GM19438 (cell line): ENCODE data around the gene PLEKHA4.

Source experiments
- ATAC-seq: cut with Tn5 transposase; IDR thresholded peaks from one replicate; pipeline ENCODE4 v1.9.1; 2021; ENCODE audit warnings: low read depth; ENCODE audit not compliant: unreplicated experiment

PLEKHA4 gene

DNA sequence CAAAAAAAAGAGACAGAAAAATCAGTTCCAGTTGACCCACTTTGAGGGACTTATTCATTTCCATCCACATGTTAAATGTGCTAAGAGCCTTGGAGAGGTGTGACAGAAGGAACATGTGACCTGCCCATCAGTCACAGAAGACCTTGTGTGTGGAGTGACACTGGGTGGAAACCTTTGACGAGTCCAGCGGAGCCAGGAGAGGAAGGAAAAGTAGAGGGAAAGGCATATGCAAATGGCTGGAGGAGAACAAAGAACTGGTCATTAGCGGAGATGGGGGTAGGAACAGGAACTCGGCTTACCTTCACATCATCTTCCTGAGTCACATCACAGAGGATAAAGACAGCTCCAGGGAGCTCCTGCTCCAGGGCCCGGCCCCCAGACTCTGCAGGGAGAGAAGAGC, 34.4 kb downstream of the PLEKHA4 start:
- ATAC-seq, result no peak

- no peak for ATAC-seq
Observed at GRCh38 chr19:48833049-48833448, 35.4 kb downstream of the PLEKHA4 start.

GRCh38 chr19:48830965-48831364, 37.5 kb downstream of the PLEKHA4 start:
- no peak for ATAC-seq

- no peak for ATAC-seq
Observed at GRCh38 chr19:48830088-48830487, 38.3 kb downstream of the PLEKHA4 start.

DNA sequence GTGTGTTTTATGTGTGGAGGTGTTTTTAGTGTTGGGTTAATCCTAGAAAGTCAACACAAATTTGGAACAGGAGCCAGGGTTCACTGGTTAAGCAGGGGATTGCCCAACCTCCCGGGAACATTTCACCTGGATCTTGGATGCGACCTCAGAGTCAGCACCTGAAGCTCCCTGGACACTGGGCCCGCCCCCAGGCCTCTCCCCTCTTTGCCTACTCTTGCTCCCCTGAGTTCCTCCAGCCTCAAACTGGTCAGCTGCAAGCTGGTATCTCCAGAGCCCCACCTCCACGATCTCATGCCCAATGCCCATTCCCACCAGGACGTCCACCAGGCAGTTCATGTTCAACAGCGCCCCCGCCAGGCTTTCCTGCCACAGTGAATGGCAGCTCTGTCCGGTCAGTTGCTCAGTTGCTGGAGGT, 41.8 kb downstream of the PLEKHA4 start:
- no peak for ATAC-seq

GRCh38 chr19:48822514-48822913, 45.9 kb downstream of the PLEKHA4 start:
- no peak for ATAC-seq

- no peak for ATAC-seq
Observed at GRCh38 chr19:48821633-48822032, 46.8 kb downstream of the PLEKHA4 start.

DNA sequence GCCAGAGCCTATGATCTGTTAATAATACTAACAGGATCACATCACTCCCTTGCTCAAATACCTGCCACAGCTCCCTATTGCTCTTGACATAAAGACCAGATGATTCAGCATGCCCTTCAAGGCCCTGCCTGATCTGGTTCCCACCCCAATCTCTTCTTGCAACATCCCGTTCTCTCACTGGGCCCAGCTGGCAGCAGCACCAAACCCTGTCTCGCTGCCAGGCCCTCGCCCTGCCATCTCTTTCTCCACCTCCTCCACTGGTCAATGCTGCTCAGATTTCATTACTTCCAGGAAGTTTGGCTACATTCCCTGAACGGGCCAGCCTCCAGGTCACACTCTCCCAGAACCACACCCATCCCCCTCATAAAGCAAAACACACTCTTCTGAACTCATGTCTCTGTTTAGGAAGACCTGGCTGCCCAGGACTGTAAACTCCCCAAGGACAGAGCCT, 49.0 kb downstream of the PLEKHA4 start:
- ATAC-seq, result no peak

GRCh38 chr19:48818234-48818820, 50.1 kb downstream of the PLEKHA4 start:
- ATAC-seq, result no peak

GRCh38 chr19:48817585-48818124, 50.8 kb downstream of the PLEKHA4 start:
- ATAC-seq, result no peak

DNA sequence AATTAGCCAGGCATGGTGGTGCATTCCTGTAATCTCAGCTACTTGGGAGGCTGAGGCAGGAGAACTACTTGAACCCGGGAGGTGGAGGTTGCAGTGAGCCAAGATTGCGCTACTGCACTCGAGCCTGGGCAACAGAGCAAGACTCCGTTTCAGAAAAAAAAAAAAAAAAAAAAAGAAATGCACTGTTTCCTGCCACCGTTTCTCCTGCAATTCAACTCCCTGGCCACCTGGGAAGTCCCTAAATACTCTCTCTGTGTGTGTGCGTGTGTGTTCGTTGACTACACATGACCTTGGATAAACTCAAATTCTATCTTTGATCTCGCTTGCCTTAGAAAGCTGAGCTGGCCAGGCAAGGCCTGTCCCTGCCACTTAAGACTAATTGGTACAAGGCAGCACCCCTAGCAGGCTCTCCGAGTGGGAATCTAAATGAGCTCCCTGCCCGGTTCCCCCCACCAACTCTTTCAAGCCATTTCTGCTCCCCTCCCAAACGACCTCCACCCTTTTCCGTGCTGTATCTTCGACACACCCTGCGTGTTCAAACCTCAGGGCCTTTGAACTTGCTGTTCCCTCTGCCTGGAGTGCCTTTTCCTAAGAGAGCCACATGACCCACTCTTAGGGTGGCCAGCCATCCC, 52.4 kb downstream of the PLEKHA4 start:
- no peak for ATAC-seq

DNA sequence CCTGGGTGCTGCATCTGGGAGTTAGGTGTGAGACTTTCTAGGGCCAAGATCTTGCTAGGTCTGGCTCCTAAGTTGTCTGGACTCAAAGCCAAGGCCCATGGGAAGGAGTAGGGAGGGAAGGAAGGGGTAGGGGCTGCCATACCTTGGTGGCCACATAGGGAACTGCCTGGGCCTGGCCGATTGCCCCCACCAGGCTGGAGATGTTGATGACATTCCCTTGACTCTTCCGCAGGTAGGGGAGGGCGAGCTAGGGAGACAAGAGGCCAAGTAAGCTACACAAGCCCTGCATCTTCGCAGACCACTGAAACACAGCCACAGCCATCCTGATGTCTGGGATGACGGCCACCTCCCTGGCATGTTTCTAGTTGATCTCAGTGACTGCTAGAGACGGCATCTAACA, 53.5 kb downstream of the PLEKHA4 start:
- no peak for ATAC-seq

DNA sequence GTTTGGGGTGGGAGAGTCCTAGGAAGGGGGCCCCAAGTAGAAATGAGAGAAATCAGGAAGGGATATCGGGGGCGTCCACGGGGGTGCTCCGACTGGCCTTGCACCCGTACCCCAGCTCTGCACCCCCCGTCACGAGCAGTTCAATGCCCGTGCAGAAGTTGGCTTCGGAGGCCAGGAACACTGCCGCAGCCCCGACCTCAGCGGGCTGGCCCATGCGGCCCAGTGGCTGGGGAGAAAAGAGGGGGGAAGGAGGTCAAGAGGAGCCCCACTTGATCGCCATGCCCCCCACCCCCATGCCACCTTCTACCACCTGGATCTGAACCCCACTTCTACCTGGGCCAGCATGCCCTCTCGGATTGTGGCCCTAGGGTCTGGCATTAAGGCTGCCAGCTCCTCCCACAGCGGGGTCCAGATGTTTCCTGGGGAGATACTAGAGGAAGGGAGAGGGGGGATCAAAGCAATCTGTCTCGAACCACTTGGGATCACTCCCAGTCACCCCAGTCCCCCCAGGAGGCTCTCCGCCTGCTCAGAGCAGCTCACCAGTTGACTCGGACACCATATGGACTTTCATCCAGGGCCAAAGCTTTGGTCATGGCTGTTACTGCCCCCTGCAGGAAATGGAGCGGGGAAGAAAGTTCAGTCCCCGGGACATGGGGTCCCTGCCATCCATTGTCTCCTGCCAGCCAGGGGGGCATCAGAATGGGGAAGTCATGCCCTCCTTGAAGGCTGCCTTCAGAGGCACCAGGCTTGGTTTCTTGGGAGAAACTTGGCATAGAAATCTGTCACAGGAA, 55.1 kb downstream of the PLEKHA4 start:
- no peak for ATAC-seq

DNA sequence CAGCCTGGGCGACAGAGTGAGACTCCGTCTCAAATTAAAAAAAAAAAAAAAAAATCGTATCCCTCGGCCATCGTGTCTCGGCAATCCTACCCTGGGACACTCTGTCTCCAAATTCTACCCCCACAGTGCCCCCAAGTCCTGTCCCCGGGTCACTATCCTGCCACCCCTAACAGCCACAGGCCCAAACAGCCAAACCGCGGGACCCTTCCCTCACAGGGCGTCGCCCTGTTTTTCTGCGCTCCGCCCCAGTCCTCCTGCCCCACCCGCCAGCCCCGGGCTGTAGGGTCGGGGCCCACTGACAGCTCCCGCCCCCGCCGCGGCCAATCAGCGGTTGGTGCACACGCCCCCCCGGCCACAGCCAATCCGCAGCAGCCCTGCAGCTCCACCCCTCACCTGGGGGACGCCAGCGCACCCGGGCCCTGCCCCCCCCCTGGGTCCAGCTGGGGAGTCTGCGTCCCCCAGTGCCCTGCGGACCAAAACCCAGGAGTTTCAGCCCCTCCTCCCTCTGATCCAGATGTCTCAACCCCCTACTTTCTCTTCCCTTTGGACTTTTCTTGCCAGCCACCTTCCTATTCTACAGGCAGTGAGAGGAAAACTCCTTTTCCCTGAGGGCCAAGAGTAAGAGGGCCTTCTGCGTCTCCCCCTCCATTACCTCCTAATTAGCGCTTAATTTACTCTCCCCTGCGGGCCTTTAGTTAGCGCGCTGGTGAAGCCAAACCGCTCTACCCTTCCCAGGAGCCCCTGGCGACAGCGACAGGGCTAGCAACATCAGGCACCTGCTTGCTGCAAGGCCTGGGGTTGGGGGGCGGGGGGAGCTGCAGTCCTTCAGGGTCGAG, 56.1 kb downstream of the PLEKHA4 start:
- peak; percentile 53 for ATAC-seq

- no peak for ATAC-seq
Observed at GRCh38 chr19:48810151-48810550, 58.3 kb downstream of the PLEKHA4 start.

DNA sequence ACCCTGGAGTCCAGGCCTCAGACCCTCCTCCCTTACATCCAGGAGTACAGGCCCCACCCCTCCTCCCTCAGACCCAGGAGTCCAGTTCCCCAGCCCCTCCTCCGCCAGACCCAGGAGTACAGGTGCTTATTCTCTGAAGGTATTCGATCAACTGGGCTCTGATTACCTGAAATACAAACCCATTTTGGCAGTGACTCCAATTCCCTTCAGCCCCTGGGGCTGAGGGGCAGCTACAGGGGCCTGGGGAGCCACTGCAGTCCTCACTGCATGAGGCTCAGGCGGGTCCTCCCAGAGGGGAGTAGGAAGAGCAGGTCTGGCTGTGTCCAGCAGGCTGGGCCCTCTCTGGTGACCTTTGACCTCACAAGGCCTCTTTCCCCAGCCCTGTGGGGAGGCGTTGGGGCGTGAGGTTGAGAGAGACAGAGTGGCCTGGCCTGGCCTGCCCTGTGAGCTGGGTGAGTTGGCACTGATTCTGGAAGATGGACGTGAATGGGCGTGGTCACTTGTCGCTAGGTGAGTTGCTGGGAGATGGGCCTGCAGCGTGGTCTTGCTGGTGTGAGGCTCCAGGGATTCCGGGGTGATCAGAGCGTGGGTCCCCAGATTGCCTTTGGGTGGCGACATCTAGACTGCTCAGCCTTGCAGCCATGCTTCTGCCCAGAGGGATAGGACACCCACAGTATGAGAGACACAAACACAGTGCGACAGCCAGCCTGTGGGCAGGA, 60.7 kb downstream of the PLEKHA4 start:
- no peak for ATAC-seq

DNA sequence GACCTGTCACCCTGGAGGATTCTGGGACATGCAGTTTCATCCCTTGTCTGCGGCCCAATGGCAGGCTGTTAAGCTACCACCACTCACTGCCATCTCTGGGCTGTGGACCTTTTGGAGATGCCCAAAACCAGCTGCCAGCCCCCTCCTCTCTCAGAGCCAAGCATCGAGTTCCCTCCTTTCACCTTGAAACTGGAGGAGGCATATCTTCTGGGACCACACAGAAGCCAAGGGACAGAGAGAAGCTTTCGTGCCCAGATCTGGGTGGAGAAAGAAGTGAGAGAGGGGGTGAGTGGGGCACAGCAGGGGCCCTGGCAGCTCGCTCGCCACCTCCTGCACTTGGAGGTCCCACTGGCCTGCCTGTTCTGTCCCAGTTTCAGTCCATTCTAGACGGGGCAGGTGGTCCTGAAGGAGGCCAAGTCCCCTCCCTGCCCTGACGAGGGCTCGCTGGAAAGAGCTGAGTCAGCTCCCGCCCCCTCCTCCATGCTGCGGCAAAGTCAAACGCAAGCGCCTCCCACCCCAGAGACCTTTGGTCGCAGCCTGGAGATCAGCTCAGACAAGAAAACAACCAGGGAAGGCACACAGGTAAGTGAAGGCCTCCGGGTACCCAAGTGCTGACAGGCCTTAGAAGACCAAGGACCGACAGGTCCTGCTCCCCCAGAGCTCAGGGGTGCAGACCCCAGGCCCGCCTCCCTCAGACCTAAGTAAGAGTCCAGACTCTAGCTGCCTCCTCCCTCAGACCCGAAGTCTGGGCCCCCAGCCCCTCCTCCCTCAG, 61.4 kb downstream of the PLEKHA4 start:
- no peak for ATAC-seq

- no peak for ATAC-seq
Observed at GRCh38 chr19:48806518-48806817, 61.9 kb downstream of the PLEKHA4 start.

GRCh38 chr19:48805452-48805851, 63.0 kb downstream of the PLEKHA4 start:
- no peak for ATAC-seq
